HCEC 1CT (cell line): ENCODE results near the gene LTC4S.
"Not testable (repeated sequence)": the region's sequence is repeated elsewhere in the genome, so short reads cannot be mapped to it uniquely, and the experiment has no call there.

Source experiments
- DNase-seq: peaks from one replicate; pipeline ENCODE4 v3.0.0-alpha.2; 2017

LTC4S gene

DNA sequence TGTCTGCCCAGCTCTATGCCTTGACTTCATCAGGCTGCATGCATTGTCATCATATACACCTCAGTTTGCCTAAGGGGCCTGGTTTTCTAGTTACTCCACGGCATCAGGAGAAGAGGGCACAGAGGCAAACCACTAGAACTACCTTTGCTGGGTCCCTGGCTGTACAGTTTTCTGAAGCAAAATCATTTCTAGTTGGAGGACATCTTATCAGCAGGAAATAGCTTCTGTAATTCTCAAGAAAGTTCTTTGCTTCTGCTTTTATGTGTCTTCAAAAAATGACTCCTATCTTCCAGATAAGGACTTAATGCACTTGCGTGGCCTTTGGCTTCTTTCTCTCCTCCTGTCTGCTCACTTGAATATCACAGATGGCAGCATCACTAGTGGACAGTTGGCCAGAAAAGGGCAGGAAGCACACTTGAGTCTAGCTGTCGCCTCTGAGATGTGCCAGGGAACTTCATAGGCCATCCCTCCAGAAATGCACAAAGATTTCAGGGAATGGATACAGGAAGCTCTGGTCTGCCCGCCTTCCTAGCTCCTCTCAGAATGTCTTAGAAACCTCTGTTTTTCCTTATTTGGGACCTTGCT, 22.4 kb upstream of the LTC4S start:
- DNase-seq, result no peak

GRCh38 chr5:179772351-179772750, 21.4 kb upstream of the LTC4S start:
- no peak for DNase-seq

DNA sequence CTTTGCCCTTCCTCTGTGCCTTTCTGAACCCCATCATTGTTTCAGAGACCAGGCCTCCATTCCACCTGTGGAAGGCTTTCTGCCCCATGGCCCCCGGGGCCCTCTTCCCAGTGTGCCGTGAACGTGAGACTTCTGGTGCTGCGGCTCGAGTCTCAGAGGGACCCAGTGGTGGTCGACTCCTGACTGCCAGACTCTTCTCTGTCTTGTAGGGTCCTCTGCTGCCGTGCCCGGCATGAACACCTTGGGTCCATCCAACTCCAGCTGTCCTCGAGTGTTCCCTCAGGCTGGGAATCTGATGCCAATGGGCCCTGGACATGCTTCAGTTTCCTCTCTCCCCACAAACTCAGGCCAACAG, 20.1 kb upstream of the LTC4S start:
- DNase-seq, result no peak

DNA sequence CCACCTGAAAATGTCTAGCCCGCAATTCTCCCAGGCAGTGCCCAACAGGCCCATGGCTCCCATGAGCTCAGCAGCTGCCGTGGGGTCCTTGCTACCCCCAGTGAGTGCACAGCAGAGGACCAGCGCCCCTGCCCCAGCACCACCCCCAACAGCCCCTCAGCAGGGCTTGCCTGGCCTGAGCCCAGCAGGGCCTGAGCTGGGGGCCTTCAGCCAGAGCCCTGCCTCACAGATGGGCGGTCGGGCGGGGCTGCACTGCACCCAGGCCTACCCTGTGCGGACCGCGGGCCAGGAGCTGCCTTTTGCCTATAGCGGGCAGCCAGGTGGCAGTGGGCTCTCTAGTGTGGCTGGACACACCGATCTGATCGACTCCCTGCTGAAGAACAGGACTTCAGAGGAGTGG, 19.3 kb upstream of the LTC4S start:
- no peak for DNase-seq

GRCh38 chr5:179776411-179776938, 17.3 kb upstream of the LTC4S start:
- DNase-seq, result no peak

GRCh38 chr5:179777456-179777855, 16.3 kb upstream of the LTC4S start:
- no peak for DNase-seq

GRCh38 chr5:179777909-179778308, 15.9 kb upstream of the LTC4S start:
- DNase-seq, result no peak

GRCh38 chr5:179778591-179778990, 15.2 kb upstream of the LTC4S start:
- DNase-seq, result no peak

- DNase-seq, result no peak
Observed at GRCh38 chr5:179779826-179780225, 14.0 kb upstream of the LTC4S start.

DNA sequence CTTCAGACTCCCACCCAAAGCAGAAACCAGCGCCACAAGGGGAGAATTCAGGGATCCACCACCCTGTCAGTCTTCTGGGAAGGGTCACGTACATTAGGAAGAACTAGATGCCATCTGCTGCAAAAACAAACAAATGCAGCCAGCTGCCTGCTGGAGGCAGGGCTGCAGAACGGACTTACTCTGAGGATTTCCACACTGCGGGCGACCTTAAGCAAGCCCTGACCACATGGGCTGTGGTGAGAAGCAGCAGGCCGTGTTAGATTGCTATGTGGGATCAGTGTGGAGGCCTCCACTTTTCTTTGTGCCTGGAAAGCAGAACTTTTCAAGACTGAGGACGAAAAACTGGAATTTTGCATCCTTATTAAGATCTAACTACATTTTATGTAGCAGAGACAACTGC, 13.4 kb upstream of the LTC4S start:
- DNase-seq, result no peak

DNA sequence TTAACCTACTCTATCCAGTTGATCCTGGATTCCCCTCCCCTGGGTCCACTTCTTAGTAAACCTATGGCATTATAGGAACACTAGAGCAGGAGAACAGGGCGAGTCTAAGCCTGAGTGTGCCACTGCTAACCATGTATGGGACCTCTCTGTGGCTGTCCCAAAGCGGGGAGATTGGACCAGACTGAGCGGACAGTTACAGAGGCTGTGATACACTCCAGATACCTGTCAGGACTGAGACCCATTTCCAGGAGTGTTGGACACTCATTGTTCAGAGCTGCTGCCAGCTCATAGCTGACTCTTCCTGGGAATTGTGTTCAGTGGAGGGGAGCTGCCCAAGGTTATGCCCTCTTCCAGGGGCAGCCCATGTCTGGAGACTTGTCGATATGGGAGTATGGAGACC, 11.9 kb upstream of the LTC4S start:
- DNase-seq, result no peak

DNA sequence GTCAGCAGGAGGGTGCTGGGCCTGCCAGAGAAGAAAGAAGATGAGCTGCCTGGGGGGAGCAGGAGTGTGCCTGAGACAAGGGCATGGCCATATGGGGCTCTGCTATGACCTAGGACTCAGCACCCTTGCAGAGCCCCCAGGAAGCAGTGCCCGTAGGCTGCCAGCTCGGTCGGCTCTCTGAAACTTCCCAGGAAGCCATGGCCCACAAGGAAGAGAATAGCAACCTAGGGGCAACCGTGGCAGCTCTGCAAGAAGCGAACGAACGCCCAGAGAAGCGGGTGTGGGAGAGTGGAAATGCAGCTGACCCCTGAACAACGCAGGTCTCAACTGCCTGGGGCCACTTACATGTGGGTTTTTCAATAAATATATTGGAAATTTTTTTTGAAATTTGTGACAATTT, 10.7 kb upstream of the LTC4S start:
- DNase-seq, result no peak

DNA sequence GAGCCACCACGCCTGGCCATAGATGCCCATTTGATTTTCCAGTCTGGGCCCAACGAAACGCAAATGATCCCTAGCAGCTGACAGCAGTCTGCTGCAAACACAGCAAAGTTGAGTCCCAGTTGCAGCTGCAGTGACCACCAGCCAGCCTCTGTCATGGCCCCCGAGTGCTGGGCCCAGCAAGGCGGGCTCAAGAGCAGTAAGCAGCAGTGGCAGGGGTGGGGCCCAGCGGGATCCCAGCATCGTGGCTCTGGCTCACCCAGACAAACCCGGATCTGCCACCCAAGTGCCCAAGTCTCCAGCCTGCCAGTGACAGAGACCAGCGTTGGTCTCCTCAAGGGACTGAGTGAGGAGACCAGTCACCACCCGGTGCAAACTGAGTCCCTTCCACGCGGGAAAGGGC, 6.9 kb upstream of the LTC4S start:
- DNase-seq, result no peak

GRCh38 chr5:179788193-179788854, 5.5 kb upstream of the LTC4S start:
- no peak for DNase-seq

DNA sequence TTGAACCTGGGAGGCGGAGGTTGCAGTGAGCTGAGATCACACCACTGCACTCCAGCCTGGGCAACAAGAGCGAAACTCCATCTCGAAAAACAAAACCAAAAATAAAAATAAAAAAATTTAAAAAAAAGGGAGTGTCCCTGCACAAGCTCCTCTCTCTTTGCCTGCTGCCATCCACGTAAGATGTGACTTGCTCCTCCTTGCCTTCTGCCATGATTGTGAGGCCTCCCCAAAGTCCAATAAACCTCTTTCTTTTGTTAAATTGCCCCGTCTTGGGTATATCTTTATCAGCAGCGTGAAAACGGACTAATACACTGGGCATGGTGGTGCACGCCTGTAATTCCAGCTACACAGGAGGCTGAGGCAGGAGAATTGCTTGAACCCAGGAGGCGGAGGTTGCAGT, 4.5 kb upstream of the LTC4S start:
- DNase-seq, result not testable (repeated sequence)

DNA sequence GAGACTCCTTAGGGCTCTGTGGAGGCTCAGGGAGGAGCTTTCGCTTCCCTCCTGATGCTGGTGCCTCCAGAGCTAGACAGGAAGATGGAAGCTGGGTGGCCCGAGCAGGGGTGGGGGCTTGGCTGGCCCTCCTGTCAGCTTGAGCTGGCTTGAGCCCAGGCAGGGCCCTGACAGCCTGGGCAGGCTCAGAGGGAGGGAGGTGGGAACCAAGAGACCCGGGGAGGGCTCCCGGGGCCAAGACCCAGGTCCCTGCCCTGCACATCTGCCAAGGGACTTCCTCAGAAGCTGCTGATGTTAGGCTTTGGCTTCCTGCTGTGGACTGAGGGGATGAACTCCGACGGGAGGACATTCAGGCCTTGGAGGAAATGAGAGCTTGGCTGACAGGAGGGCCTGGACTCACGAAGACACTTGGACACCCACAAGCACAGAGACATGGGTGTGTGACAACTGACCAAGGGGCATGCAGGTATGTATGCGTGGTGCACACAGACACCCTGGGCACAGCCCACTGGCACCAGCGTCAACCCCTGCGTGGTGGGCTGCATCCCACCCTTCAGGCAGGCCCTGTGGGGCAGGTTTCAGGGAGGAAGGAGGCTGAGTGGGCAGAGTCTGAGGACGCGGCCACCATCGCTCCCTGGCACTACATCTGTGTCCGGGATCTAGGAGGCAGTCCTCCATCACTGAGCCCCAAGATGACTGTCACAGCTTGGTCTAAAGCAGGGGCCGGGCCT, 1.7 kb upstream of the LTC4S start:
- DNase-seq, result no peak

- DNase-seq, result no peak
Observed at GRCh38 chr5:179792612-179793467, 946 bp upstream of the LTC4S start.

- no peak for DNase-seq
Observed at GRCh38 chr5:179794171-179794570, 385 bp downstream of the LTC4S start.

- no peak for DNase-seq
Observed at GRCh38 chr5:179794575-179794974, 789 bp downstream of the LTC4S start.

DNA sequence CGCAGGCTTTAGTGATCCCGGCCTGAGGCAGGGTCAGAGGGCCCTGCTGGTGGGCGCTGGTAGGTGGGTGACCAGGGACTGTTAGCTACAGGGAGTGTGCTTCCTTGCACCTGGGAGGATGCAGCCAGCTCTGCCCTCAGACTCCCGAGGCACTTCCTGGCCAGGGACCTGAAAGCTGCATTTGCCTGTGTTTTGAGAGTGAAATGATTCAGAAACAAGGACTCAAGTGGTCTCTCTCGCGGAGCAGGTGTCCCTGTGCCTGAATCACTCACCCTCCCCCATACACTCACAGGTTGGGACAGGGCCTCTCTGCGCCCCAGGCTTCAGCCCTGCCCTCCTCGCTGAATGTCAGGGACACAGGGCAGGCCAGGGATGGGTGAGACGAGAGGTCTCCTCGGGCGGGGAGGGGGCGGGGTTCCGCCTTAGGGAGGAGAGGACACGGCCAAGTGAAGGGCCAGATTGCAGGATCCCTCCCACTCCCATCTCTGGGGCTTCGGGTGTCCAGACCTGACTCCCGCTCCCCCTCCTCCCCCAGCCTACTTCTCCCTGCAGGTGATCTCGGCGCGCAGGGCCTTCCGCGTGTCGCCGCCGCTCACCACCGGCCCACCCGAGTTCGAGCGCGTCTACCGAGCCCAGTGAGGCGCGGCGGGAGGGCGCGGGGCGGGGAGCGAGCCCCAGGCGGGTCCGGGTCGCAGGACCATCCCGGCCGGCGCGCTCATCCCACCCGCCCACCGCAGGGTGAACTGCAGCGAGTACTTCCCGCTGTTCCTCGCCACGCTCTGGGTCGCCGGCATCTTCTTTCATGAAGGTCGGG, 1.5 kb downstream of the LTC4S start:
- DNase-seq, result no peak

DNA sequence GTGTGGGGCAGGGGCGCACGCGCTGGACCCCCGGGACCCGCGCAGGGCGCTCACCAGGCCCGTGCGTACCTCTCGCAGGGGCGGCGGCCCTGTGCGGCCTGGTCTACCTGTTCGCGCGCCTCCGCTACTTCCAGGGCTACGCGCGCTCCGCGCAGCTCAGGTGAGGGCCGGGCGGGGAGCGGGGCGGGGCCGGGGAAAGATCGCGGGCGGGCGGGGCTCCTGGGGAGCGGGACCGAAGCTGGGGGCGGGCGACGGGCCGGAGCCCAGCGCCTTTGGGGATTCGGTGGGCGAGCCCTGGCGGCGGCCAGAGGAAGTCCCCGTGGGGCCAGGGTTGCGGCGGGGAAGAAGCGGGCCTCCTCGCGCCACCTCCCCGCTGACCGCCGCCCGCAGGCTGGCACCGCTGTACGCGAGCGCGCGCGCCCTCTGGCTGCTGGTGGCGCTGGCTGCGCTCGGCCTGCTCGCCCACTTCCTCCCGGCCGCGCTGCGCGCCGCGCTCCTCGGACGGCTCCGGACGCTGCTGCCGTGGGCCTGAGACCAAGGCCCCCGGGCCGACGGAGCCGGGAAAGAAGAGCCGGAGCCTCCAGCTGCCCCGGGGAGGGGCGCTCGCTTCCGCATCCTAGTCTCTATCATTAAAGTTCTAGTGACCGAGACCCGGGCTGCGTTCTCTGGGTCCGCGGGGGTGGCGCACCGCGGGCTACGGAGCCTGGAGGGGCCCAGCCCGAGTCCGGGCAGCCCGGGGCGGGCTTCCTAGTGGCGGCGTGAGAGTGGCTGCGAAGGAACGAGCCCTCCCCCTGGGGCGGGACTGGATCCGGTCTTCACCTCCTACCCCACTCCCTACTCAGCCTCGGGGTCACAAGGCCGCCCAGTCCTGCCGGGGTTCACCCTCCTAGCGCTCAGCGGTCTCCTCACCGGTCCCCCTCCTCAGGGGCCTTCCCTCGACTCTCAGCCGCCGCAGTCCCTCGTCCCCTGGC, 2.4 kb downstream of the LTC4S start:
- DNase-seq, result peak; percentile 82
